Body of pancreas (tissue), 4 donors: ENCODE measurements around the gene SAP130.

Experiments
- POLR2A ChIP-seq, 3 donors: fragments of 450-650 bp; IDR thresholded peaks; one replicate each; pipeline ENCODE4 v1.6.1; 2016; ENCODE audit warnings: antibody characterized with exemption in 3 of 3, mild to moderate bottlenecking in 2 of 3
- TF ChIP-seq, protein P1 (sequence below), 7 experiments: fragments of 450-650 bp in 4 of 7; fragments of 200-600 bp in 3 of 7; sonication (generic) in 3 of 7; IDR thresholded peaks; one replicate each; pipeline ENCODE4 v1.5.1; 2016 to 2019; ENCODE audit warnings: antibody characterized with exemption in 7 of 7

DNA sequence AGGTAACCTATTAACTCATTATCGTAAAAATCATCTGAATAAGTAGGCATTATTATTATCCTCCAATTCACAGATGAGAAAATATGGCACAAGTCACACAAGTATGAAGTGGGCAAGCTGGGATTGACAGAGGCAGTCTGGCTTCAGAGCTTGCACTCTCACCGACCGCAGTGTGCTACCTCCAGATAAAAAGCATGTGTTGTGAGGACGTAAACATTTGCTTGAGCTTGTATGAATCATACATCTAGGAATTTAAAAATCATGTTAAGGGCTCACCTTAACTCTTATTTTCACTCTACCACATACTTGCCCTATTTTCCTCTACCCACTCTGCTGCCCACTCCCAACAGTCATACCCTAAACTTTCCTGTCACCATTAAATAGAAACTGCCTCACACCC, 76.8 kb downstream of the SAP130 start:
- TF ChIP-seq, protein P1, sequence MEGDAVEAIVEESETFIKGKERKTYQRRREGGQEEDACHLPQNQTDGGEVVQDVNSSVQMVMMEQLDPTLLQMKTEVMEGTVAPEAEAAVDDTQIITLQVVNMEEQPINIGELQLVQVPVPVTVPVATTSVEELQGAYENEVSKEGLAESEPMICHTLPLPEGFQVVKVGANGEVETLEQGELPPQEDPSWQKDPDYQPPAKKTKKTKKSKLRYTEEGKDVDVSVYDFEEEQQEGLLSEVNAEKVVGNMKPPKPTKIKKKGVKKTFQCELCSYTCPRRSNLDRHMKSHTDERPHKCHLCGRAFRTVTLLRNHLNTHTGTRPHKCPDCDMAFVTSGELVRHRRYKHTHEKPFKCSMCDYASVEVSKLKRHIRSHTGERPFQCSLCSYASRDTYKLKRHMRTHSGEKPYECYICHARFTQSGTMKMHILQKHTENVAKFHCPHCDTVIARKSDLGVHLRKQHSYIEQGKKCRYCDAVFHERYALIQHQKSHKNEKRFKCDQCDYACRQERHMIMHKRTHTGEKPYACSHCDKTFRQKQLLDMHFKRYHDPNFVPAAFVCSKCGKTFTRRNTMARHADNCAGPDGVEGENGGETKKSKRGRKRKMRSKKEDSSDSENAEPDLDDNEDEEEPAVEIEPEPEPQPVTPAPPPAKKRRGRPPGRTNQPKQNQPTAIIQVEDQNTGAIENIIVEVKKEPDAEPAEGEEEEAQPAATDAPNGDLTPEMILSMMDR (IDR thresholded peaks at IDR 0.05), result no peak
- no peak for TF ChIP-seq POLR2A (IDR thresholded peaks at IDR 0.05)
